Neural cell (in vitro differentiated cells): ENCODE data around the gene SLC30A7. TPM values are rescaled to one million over a fixed set of nuclear protein-coding genes. Genes with fewer than 3 reads are reported as not detected.

Experiments used
- H2AFZ ChIP-seq: fragments of 200-600, 300-800 bp; sonication (generic), shearing (Covaris generic); 2 replicates; pipeline ENCODE4 v1.6.0; 2014; ENCODE audit warnings: low read depth, mild to moderate bottlenecking, antibody characterized with exemption, low read length, moderate library complexity
- H3F3A ChIP-seq: fragments of 200-600 bp; shearing (Covaris generic); 2 replicates; pipeline ENCODE4 v1.6.1; 2016; ENCODE audit warnings: mild to moderate bottlenecking, moderate library complexity, mixed read lengths, antibody characterized with exemption, low read length; ENCODE audit not compliant: insufficient read depth, poor library complexity, severe bottlenecking
- H3K27ac ChIP-seq: fragments of 200-600, 300-800 bp; sonication (generic), shearing (Covaris generic); 2 replicates; pipeline ENCODE4 v1.5.1; 2014; ENCODE audit warnings: mild to moderate bottlenecking, low read length, moderate library complexity
- H3K27me3 ChIP-seq: fragments of 300-800, 200-600 bp; sonication (generic), shearing (Covaris generic); 2 replicates; pipeline ENCODE4 v1.6.0; 2014; ENCODE audit warnings: mild to moderate bottlenecking, low read depth, low read length, moderate library complexity; ENCODE audit not compliant: insufficient read depth
- H3K36me3 ChIP-seq: fragments of 300-800, 200-600 bp; sonication (generic), shearing (Covaris generic); 2 replicates; pipeline ENCODE4 v1.5.1; 2014; ENCODE audit warnings: mild to moderate bottlenecking, antibody characterized with exemption, low read length, moderate library complexity; ENCODE audit not compliant: insufficient read depth
- H3K4me2 ChIP-seq: fragments of 300-800, 200-600 bp; sonication (generic), shearing (Covaris generic); 2 replicates; pipeline ENCODE4 v1.6.0; 2014; ENCODE audit warnings: mild to moderate bottlenecking, low read length
- H3K4me3 ChIP-seq: fragments of 300-800, 200-600 bp; sonication (generic), shearing (Covaris generic); 2 replicates; pipeline ENCODE4 v1.5.1; 2014; ENCODE audit warnings: mild to moderate bottlenecking, low read length, moderate library complexity
- H3K79me2 ChIP-seq: fragments of 200-600 bp; shearing (Covaris generic); replicated peaks from 2 replicates; pipeline ENCODE4 v1.6.0; 2014; ENCODE audit warnings: mild to moderate bottlenecking, low read length, moderate library complexity; ENCODE audit not compliant: insufficient read depth
- H3K9ac ChIP-seq: fragments of 300-800, 200-600 bp; sonication (generic), shearing (Covaris generic); 2 replicates; pipeline ENCODE4 v1.6.1; 2016; ENCODE audit warnings: mild to moderate bottlenecking, low read length, mixed read lengths
- H3K9me2 ChIP-seq: fragments of 200-600 bp; shearing (Covaris generic); 2 replicates; pipeline ENCODE4 v1.6.1; 2016; ENCODE audit warnings: mild to moderate bottlenecking, low read length, mixed read lengths; ENCODE audit not compliant: insufficient read depth
- H3K9me3 ChIP-seq: fragments of 200-600, 300-800 bp; sonication (generic), shearing (Covaris generic); 2 replicates; pipeline ENCODE4 v1.6.1; 2016; ENCODE audit warnings: mild to moderate bottlenecking, mixed run types, low read length, moderate library complexity, mixed read lengths
- H4K20me1 ChIP-seq: fragments of 200-600 bp; shearing (Covaris generic); 2 replicates; pipeline ENCODE4 v1.6.1; 2016; ENCODE audit warnings: mild to moderate bottlenecking, mixed run types; ENCODE audit not compliant: insufficient read depth
- EP300 ChIP-seq: fragments of 450-650 bp; conservative IDR thresholded peaks from 2 replicates; pipeline ENCODE4 v1.6.1; 2014; ENCODE audit warnings: antibody characterized with exemption, mild to moderate bottlenecking, moderate library complexity; ENCODE audit not compliant: poor library complexity, severe bottlenecking
- EZH2 ChIP-seq: fragments of 200-600, 300-800 bp; shearing (Covaris generic), sonication (generic); IDR thresholded peaks from 2 replicates; pipeline ENCODE4 v1.6.1; 2014; ENCODE audit warnings: antibody characterized with exemption, low read length, borderline replicate concordance, mild to moderate bottlenecking; ENCODE audit not compliant: insufficient read depth, poor library complexity, severe bottlenecking
- MXI1 ChIP-seq: fragments of 450-650 bp; conservative IDR thresholded peaks from 2 replicates; pipeline ENCODE4 v1.6.1; 2014; ENCODE audit warnings: antibody characterized with exemption, mild to moderate bottlenecking; ENCODE audit not compliant: poor library complexity, severe bottlenecking
- POLR2AphosphoS5 ChIP-seq: IDR thresholded peaks from 2 replicates; pipeline ENCODE4 v1.6.1; 2012
- RAD21 ChIP-seq: fragments of 450-650 bp; conservative IDR thresholded peaks from 2 replicates; pipeline ENCODE4 v1.6.1; 2014; ENCODE audit warnings: antibody characterized with exemption, mild to moderate bottlenecking, moderate library complexity
- SMC3 ChIP-seq: fragments of 450-650 bp; conservative IDR thresholded peaks from 2 replicates; pipeline ENCODE4 v1.6.1; 2014; ENCODE audit warnings: antibody characterized with exemption, mild to moderate bottlenecking, moderate library complexity; ENCODE audit not compliant: poor library complexity
- TAF1 ChIP-seq: IDR thresholded peaks from 2 replicates; pipeline ENCODE4 v1.6.1; 2012; ENCODE audit warnings: low read depth
- polyA plus RNA-seq: library from polyadenylated mRNA; depleted of rRNA; stranded (reverse); fragments of >200 nt; gene quantifications from 2 replicates; pipeline ENCODE4 v1.2.3, GENCODE V29; 2014
- TF ChIP-seq, protein P1 (sequence below): fragments of 450-650 bp; IDR thresholded peaks from 2 replicates; pipeline ENCODE4 v1.5.1; 2014; ENCODE audit warnings: antibody characterized with exemption, mild to moderate bottlenecking, moderate library complexity; ENCODE audit not compliant: poor library complexity, severe bottlenecking
- TF ChIP-seq, protein P2 (sequence below): IDR thresholded peaks from 2 replicates; pipeline ENCODE4 v1.6.1; 2012; ENCODE audit warnings: borderline replicate concordance

SLC30A7 gene
- polyA plus RNA-seq, 1 donor from 2014 or later: 19.8 TPM

DNA sequence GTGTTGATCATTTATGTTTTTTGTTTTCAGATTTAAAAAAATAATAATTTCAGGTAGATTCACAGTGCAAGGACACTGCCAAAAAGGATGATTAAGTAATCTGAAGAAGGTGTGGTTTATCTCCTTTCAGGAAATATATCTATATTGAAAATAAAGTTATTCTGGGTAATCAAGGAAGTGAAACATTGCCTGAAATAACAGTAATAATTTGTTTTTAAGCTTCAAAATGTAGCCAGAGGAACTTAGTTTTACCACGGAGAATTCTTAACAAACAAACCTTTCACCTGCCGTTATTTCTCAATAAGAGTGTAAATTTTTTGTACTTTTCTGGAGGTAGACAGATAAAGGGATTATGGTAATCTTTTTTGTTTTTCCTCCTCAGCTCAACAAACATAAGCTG, 132.6 kb downstream of the SLC30A7 start:
- H3K27me3 ChIP-seq: no peaks in the 10 kb centered on the region
- no peaks in the 10 kb centered on the region for H3K9me3 ChIP-seq
- H4K20me1 ChIP-seq: no peaks in the 10 kb centered on the region
- no peak overlapping the region for H3K4me2 ChIP-seq
- H3K27ac ChIP-seq: no peak overlapping the region
- peaks cover 19% of the 10 kb centered on the region for H3K79me2 ChIP-seq
- H3F3A ChIP-seq: no peaks in the 10 kb centered on the region
- H2AFZ ChIP-seq: no peak overlapping the region
- H3K9ac ChIP-seq: no peak overlapping the region
- no peak overlapping the region for H3K4me3 ChIP-seq
- H3K36me3 ChIP-seq: no peaks in the 10 kb centered on the region
- TF ChIP-seq TAF1 (no peak), POLR2AphosphoS5 (no peak), EP300 (no peak)
- no peaks in the 10 kb centered on the region for H3K9me2 ChIP-seq

DNA sequence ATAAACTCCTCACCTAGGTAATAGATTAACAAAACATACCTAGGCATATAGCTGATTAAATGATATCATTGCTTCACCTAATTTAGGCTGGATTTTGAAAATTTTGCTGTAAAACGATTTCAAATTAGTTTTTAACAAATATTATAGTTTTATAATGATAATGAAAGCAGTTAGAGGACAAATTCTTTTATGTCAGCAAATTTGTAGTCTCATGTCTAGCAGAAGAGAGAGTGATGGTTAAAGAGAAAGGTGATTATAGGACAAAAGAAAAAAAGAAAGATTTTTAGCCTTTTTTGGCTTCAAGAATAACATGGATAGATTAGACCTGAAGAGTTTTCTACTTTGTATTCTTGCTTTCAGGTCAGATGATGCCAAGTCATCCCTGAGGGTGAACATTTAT, 133.3 kb downstream of the SLC30A7 start:
- H2AFZ ChIP-seq: no peak overlapping the region
- no peaks in the 10 kb centered on the region for H3K36me3 ChIP-seq
- H3K27ac ChIP-seq: no peak overlapping the region
- no peaks in the 10 kb centered on the region for H3K9me2 ChIP-seq
- H3K9ac ChIP-seq: no peak overlapping the region
- no peaks in the 10 kb centered on the region for H3F3A ChIP-seq
- H3K27me3 ChIP-seq: no peaks in the 10 kb centered on the region
- no peak overlapping the region for H3K4me3 ChIP-seq
- no peaks in the 10 kb centered on the region for H3K9me3 ChIP-seq
- peaks cover 19% of the 10 kb centered on the region for H3K79me2 ChIP-seq
- TF ChIP-seq EZH2 (no peak), RAD21 (no peak), MXI1 (no peak), EP300 (no peak), POLR2AphosphoS5 (no peak), SMC3 (no peak), TAF1 (no peak)
- TF ChIP-seq, protein P1, sequence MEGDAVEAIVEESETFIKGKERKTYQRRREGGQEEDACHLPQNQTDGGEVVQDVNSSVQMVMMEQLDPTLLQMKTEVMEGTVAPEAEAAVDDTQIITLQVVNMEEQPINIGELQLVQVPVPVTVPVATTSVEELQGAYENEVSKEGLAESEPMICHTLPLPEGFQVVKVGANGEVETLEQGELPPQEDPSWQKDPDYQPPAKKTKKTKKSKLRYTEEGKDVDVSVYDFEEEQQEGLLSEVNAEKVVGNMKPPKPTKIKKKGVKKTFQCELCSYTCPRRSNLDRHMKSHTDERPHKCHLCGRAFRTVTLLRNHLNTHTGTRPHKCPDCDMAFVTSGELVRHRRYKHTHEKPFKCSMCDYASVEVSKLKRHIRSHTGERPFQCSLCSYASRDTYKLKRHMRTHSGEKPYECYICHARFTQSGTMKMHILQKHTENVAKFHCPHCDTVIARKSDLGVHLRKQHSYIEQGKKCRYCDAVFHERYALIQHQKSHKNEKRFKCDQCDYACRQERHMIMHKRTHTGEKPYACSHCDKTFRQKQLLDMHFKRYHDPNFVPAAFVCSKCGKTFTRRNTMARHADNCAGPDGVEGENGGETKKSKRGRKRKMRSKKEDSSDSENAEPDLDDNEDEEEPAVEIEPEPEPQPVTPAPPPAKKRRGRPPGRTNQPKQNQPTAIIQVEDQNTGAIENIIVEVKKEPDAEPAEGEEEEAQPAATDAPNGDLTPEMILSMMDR: no peak
- TF ChIP-seq, protein P2, sequence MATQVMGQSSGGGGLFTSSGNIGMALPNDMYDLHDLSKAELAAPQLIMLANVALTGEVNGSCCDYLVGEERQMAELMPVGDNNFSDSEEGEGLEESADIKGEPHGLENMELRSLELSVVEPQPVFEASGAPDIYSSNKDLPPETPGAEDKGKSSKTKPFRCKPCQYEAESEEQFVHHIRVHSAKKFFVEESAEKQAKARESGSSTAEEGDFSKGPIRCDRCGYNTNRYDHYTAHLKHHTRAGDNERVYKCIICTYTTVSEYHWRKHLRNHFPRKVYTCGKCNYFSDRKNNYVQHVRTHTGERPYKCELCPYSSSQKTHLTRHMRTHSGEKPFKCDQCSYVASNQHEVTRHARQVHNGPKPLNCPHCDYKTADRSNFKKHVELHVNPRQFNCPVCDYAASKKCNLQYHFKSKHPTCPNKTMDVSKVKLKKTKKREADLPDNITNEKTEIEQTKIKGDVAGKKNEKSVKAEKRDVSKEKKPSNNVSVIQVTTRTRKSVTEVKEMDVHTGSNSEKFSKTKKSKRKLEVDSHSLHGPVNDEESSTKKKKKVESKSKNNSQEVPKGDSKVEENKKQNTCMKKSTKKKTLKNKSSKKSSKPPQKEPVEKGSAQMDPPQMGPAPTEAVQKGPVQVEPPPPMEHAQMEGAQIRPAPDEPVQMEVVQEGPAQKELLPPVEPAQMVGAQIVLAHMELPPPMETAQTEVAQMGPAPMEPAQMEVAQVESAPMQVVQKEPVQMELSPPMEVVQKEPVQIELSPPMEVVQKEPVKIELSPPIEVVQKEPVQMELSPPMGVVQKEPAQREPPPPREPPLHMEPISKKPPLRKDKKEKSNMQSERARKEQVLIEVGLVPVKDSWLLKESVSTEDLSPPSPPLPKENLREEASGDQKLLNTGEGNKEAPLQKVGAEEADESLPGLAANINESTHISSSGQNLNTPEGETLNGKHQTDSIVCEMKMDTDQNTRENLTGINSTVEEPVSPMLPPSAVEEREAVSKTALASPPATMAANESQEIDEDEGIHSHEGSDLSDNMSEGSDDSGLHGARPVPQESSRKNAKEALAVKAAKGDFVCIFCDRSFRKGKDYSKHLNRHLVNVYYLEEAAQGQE: no peak
- no peak overlapping the region for H3K4me2 ChIP-seq
- H4K20me1 ChIP-seq: no peaks in the 10 kb centered on the region

DNA sequence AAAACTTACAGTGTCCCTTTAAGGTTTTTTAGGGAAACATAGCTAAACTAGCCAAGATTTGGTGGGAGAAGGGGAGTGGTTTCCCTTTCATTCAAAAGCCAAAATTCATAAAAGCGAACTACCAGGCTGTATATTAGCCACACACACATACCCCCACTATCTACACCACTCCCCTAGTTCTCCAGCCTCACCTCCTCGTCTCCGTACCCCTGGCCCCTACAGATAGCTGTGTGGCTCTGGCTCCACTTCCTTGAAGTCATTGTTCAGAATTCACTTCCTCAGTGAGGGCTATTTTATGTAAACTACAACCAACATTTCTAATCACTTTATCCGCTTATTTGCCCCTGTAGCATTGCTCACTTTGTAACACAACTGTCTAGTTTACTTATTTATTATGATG, 135.0 kb downstream of the SLC30A7 start:
- Histone ChIP-seq H3K9me3 (no peaks in the 10 kb centered on the region), H3K9ac (no peak overlapping the region), H3K27me3 (no peaks in the 10 kb centered on the region), H3F3A (no peaks in the 10 kb centered on the region), H3K36me3 (no peaks in the 10 kb centered on the region), H4K20me1 (no peaks in the 10 kb centered on the region), H3K79me2 (peaks cover 11% of the 10 kb centered on the region), H2AFZ (no peak overlapping the region), H3K4me3 (no peak overlapping the region), H3K9me2 (no peaks in the 10 kb centered on the region), H3K27ac (no peak overlapping the region), H3K4me2 (no peak overlapping the region)
- no peak for TF ChIP-seq SMC3
- TF ChIP-seq, protein P1: no peak
- TF ChIP-seq EP300: no peak
- TF ChIP-seq, protein P2: no peak
- no peak for TF ChIP-seq TAF1
- TF ChIP-seq RAD21: no peak
- no peak for TF ChIP-seq POLR2AphosphoS5
- no peak for TF ChIP-seq MXI1
- TF ChIP-seq EZH2: no peak
